Fibroblast of skin of scalp (primary cell): ENCODE data around the gene SEMA3D.

Experiments used
- DNase-seq: peaks from one replicate; pipeline ENCODE4 v3.0.0-alpha.2; 2013

The SEMA3D gene

GRCh38 chr7:85184599-85185423 lies 2.0 kb downstream of the SEMA3D start:
- peak; percentile 60 for DNase-seq

- no peak for DNase-seq
Observed at GRCh38 chr7:85183296-85183695, 3.6 kb downstream of the SEMA3D start.

GRCh38 chr7:85178531-85179298 lies 8.1 kb downstream of the SEMA3D start:
- DNase-seq: peak; percentile 35

GRCh38 chr7:85177316-85177715 lies 9.5 kb downstream of the SEMA3D start:
- peak; percentile 88 for DNase-seq

GRCh38 chr7:85176197-85176596 lies 10.7 kb downstream of the SEMA3D start:
- peak; percentile 44 for DNase-seq

- peak; percentile 43 for DNase-seq
Observed at GRCh38 chr7:85175217-85175616, 11.6 kb downstream of the SEMA3D start.

GRCh38 chr7:85172530-85172941 lies 14.3 kb downstream of the SEMA3D start:
- DNase-seq: peak; percentile 93

GRCh38 chr7:85167636-85168035 lies 19.2 kb downstream of the SEMA3D start:
- no peak for DNase-seq

GRCh38 chr7:85165263-85165662 lies 21.6 kb downstream of the SEMA3D start:
- DNase-seq: no peak

GRCh38 chr7:85164376-85164775 lies 22.5 kb downstream of the SEMA3D start:
- DNase-seq: no peak

GRCh38 chr7:85162721-85163120 lies 24.1 kb downstream of the SEMA3D start:
- no peak for DNase-seq

- DNase-seq: peak; percentile 37
Observed at GRCh38 chr7:85160223-85160622, 26.6 kb downstream of the SEMA3D start.

- DNase-seq: no peak
Observed at GRCh38 chr7:85159003-85159402, 27.9 kb downstream of the SEMA3D start.

- DNase-seq: no peak
Observed at GRCh38 chr7:85156661-85157208, 30.1 kb downstream of the SEMA3D start.

GRCh38 chr7:85154282-85154937 lies 32.4 kb downstream of the SEMA3D start:
- peak; percentile 20 for DNase-seq

GRCh38 chr7:85153715-85154114 lies 33.1 kb downstream of the SEMA3D start:
- no peak for DNase-seq

GRCh38 chr7:85150624-85151023 lies 36.2 kb downstream of the SEMA3D start:
- DNase-seq: no peak

- DNase-seq: no peak
Observed at GRCh38 chr7:85144771-85145170, 42.1 kb downstream of the SEMA3D start.

GRCh38 chr7:85135977-85136376 lies 50.9 kb downstream of the SEMA3D start:
- peak; percentile 87 for DNase-seq

GRCh38 chr7:85133560-85133959 lies 53.3 kb downstream of the SEMA3D start:
- DNase-seq: no peak

GRCh38 chr7:85133006-85133405 lies 53.9 kb downstream of the SEMA3D start:
- no peak for DNase-seq

- no peak for DNase-seq
Observed at GRCh38 chr7:85130702-85131101, 56.2 kb downstream of the SEMA3D start.

- no peak for DNase-seq
Observed at GRCh38 chr7:85126383-85126782, 60.5 kb downstream of the SEMA3D start.
